Suprapubic skin (tissue), 4 donors: ENCODE measurements around the gene CUL7. TPM values are rescaled to one million over a fixed set of nuclear protein-coding genes. Genes with fewer than 3 reads are reported as not detected.
A peak's percentile ranks its signal among the peaks of the same experiment; 100 is the strongest.

ENCODE experiments used
- DNase-seq, 2 donors: peaks; one replicate each; pipeline ENCODE4 v3.0.0-alpha.2; 2019; ENCODE audit warnings: low spot score in 2 of 2
- H3K27ac ChIP-seq: fragments of 200-600 bp; sonication (generic); one replicate; pipeline ENCODE4 v1.5.1; 2019
- H3K27me3 ChIP-seq: fragments of 200-600 bp; sonication (generic); one replicate; pipeline ENCODE4 v1.5.1; 2019
- H3K36me3 ChIP-seq: fragments of 200-600 bp; sonication (generic); one replicate; pipeline ENCODE4 v1.5.1; 2019
- H3K4me1 ChIP-seq: fragments of 200-600 bp; sonication (generic); one replicate; pipeline ENCODE4 v1.5.1; 2019
- H3K4me3 ChIP-seq: fragments of 200-600 bp; sonication (generic); one replicate; pipeline ENCODE4 v1.5.1; 2019; ENCODE audit warnings: mild to moderate bottlenecking
- H3K9me3 ChIP-seq: fragments of 200-600 bp; sonication (generic); one replicate; pipeline ENCODE4 v1.5.1; 2019
- EP300 ChIP-seq: sonication (generic); formaldehyde crosslinking; IDR thresholded peaks from one replicate; pipeline ENCODE4 v1.6.1; 2017; ENCODE audit warnings: antibody characterized with exemption
- POLR2A ChIP-seq, 2 donors: fragments of 450-650 bp; IDR thresholded peaks; one replicate each; pipeline ENCODE4 v1.6.1; 2017; ENCODE audit warnings: antibody characterized with exemption in 2 of 2, mild to moderate bottlenecking in 2 of 2, moderate library complexity in 2 of 2
- POLR2AphosphoS5 ChIP-seq, 3 donors: sonication (generic); formaldehyde crosslinking; IDR thresholded peaks; one replicate each; pipeline ENCODE4 v1.6.1; 2017; ENCODE audit warnings: antibody characterized with exemption in 3 of 3
- WGBS: methylation state at CpG from one replicate; pipeline ENCODE4 v1.1.5; 2018; 5-methylcytosine and 5-hydroxymethylcytosine counted together
- total RNA-seq, 4 donors: library from RNA; depleted of rRNA; stranded (reverse); fragments of >200 nt; gene quantifications; one replicate each; pipeline ENCODE4 v1.1.0, GENCODE V29; 2016
- TF ChIP-seq, protein P1 (sequence below), 2 donors: fragments of 200-600 bp in 1 of 2; fragments of 450-650 bp in 1 of 2; sonication (generic) in 1 of 2; IDR thresholded peaks; one replicate each; pipeline ENCODE4 v1.5.1; 2016 to 2019; ENCODE audit warnings: antibody characterized with exemption in 2 of 2, mild to moderate bottlenecking in 1 of 2, moderate library complexity in 1 of 2

Gene CUL7
- total RNA-seq, 4 donors from 2014 or later, result 12.3 to 22.2 (median 15.5) TPM

DNA sequence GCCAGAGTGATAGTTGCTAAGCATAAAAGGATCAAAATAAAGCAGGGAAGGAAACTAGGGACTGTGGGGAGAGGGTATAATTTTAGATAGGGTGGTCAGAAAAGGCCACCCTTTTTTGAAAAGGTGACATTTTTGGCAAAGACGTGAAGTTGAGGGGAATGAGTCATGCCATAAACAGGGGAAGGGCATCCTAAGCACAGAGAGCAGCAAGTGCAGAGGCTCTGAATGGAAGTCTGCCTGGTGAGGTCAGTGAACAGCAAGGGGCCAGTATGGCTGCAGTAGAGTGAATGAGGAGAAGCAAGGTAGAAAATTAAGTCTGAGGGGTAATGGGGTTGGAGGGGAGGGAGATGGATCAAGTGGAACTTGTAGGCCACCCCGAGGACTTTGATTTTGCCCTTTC is 8.2 kb upstream of the CUL7 start:
- WGBS, result 68% methylated on average over 2 of the region's 2 CpGs
- Histone ChIP-seq H3K27ac (no peak overlapping the region), H3K27me3 (no peaks in the 10 kb centered on the region), H3K4me3 (no peak overlapping the region), H3K4me1 (peaks cover 26% of the 10 kb centered on the region), H3K36me3 (peaks cover 36% of the 10 kb centered on the region), H3K9me3 (no peaks in the 10 kb centered on the region)
- TF ChIP-seq EP300 (no peak), POLR2AphosphoS5 (IDR thresholded peaks at IDR 0.05) (no peak), POLR2A (IDR thresholded peaks at IDR 0.05) (no peak)
- TF ChIP-seq, protein P1, sequence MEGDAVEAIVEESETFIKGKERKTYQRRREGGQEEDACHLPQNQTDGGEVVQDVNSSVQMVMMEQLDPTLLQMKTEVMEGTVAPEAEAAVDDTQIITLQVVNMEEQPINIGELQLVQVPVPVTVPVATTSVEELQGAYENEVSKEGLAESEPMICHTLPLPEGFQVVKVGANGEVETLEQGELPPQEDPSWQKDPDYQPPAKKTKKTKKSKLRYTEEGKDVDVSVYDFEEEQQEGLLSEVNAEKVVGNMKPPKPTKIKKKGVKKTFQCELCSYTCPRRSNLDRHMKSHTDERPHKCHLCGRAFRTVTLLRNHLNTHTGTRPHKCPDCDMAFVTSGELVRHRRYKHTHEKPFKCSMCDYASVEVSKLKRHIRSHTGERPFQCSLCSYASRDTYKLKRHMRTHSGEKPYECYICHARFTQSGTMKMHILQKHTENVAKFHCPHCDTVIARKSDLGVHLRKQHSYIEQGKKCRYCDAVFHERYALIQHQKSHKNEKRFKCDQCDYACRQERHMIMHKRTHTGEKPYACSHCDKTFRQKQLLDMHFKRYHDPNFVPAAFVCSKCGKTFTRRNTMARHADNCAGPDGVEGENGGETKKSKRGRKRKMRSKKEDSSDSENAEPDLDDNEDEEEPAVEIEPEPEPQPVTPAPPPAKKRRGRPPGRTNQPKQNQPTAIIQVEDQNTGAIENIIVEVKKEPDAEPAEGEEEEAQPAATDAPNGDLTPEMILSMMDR (IDR thresholded peaks at IDR 0.05), result no peak
- DNase-seq, result no peak

GRCh38 chr6:43060755-43061633 is 7.3 kb upstream of the CUL7 start:
- Histone ChIP-seq H3K4me3 (peak overlapping the region; percentile 75), H3K36me3 (peaks cover 36% of the 10 kb centered on the region), H3K9me3 (no peaks in the 10 kb centered on the region), H3K27ac (no peak overlapping the region), H3K4me1 (peaks cover 26% of the 10 kb centered on the region), H3K27me3 (no peaks in the 10 kb centered on the region)
- 85% methylated on average over 11 of the region's 12 CpGs for WGBS
- no peak for DNase-seq
- no peak for TF ChIP-seq POLR2AphosphoS5 (IDR thresholded peaks at IDR 0.05)
- no peak for TF ChIP-seq POLR2A (IDR thresholded peaks at IDR 0.05)
- TF ChIP-seq EP300, result no peak
- TF ChIP-seq, protein P1 (IDR thresholded peaks at IDR 0.05), result no peak

DNA sequence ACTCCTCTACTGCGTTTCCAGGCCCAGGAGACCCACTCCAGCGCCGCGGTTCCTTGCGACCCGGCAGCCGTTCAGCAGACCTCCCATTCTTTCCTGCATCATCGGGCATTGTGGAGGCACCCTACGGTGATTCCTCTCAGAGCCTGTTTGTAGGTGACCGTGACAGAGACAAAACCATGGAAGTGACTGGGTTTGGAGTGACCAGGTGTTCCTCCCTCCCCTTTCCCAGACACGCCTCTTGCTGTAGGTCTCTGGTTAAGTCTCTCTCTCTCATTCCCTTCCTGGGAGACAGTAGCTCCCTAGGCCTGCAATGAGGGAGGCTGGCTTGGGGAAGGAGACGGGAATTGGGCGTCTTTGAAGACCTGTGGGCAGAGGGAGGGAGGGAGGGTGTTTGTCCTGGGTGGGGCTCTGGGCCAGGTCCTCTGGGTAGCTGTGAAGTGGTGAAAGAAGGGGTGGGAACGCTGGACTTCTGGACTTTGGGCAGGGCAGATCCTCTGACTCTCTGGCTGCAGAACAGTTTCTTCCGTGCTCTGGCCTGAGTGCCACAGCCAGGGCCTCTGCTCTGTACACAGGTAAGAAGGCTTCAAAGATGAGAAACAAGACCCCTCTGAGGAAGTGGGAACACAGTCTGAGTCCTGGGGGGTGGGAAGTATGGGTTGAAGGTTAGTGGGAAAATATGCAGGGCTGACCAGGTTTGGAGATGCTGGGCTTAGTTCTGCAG is 6.5 kb upstream of the CUL7 start:
- Histone ChIP-seq H3K27me3 (no peaks in the 10 kb centered on the region), H3K4me3 (peak overlapping the region; percentile 75), H3K9me3 (no peaks in the 10 kb centered on the region), H3K36me3 (peaks cover 36% of the 10 kb centered on the region), H3K4me1 (peaks cover 26% of the 10 kb centered on the region), H3K27ac (peak overlapping the region; percentile 79)
- TF ChIP-seq, protein P1 (IDR thresholded peaks at IDR 0.05), result no peak
- TF ChIP-seq EP300 (no peak), POLR2AphosphoS5 (IDR thresholded peaks at IDR 0.05) (no peak), POLR2A (IDR thresholded peaks at IDR 0.05) (no peak)
- no peak for DNase-seq
- WGBS, result 16% methylated on average over 5 of the region's 15 CpGs

DNA sequence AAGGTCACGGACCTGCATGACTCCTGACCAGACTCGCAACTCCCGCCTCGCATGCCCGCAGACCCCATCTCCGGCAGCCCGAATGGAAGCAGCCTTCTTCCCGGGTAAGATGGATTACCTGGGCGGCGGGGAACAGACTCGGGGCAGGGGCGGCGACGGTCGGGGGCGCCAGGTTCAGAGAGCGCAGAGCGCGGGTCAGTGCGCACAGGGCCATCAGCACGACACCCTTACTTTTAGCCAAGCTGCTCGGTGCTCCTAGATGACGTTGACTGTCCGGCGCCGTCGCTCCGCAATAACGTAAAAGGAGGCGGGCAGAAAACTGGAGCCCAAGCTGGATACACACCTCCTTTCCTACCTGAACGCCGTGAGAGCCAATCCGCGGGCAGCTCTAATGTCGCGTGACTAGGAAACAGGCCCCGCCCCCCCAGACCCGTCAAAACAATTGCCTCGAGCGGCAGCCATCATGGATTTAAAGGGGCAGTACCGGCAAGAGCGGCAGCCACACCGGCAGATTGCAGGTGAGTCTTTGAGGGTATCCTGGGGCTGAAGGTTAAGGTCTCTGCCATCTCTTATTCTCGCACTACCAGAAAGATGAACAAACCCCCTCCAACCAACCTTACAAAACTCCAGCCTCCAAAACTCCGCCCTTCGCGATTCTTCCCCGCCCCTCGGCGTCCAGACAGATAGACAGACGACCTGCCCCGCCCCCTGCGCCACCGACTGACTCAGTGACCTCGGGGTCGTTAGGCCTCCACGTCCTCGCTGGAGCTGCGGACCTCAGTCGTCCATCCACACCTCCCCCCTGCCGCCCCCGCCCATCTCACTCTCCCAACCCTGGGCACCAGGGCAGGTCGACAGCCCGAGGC is 5.8 kb upstream of the CUL7 start, which contains the start of the genes KLC4 and MRPL2:
TSS of gene KLC4 (plus strand) at position 464 of the 866 bp plus-strand sequence. CDS start 1,705 bp downstream, outside the sequence.
TSS of gene MRPL2 (minus strand) at position 267 of the 866 bp plus-strand sequence. CDS start at position 214, 53 bp downstream.
- no peaks in the 10 kb centered on the region for H3K9me3 ChIP-seq
- H3K4me1 ChIP-seq, result peaks cover 26% of the 10 kb centered on the region
- DNase-seq, result peak; percentile 99
- H3K27me3 ChIP-seq, result no peaks in the 10 kb centered on the region
- peak in 1 of 2 donors; percentile 74 for TF ChIP-seq POLR2A (IDR thresholded peaks at IDR 0.05)
- TF ChIP-seq POLR2AphosphoS5 (IDR thresholded peaks at IDR 0.05), result peak in 2 of 3 donors; percentile 53 to 57
- TF ChIP-seq EP300, result no peak
- TF ChIP-seq, protein P1 (IDR thresholded peaks at IDR 0.05), result no peak
- 0% methylated on average over 24 of the region's 64 CpGs for WGBS
- peaks cover 29% of the 10 kb centered on the region for H3K36me3 ChIP-seq
- H3K27ac ChIP-seq, result peak within 1 kb of the TSS; percentile 79
- H3K4me3 ChIP-seq, result peak within 1 kb of the TSS; percentile 75
